NCI-H187 (cell line): ENCODE data around the gene PRXL2B.
"Not testable (repeated sequence)": the region's sequence is repeated elsewhere in the genome, so short reads cannot be mapped to it uniquely, and the experiment has no call there.

Experiments used
- DNase-seq, 2 experiments: peaks; one replicate each; lab custom pipeline; 2025; lab: John Stamatoyannopoulos, UW

The PRXL2B gene

GRCh38 chr1:2551544-2551943, 35.0 kb upstream of the PRXL2B start:
- DNase-seq = not testable (repeated sequence)

- no peak for DNase-seq
Observed at GRCh38 chr1:2552189-2552588, 34.4 kb upstream of the PRXL2B start.

DNA sequence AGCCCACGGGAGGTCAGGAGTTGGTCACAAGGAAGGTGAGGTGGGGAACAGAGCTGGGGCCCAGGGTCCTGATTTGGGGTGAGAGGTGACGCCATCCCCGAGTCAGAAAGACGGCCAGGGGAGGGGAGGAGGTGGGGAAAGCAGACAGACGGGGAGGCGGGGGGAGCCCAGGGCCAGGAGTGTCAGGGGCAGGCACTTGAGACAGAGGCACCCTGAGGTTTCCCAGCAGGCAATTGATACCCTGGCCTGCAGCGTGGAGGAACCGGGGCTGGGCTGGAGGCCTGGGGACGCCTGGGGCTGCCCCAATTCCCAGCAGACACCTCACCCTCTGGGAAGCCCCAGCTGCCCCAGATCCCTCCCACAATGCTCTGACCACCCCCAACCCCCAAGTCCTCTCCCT, 33.5 kb upstream of the PRXL2B start:
- DNase-seq = not testable (repeated sequence)

DNA sequence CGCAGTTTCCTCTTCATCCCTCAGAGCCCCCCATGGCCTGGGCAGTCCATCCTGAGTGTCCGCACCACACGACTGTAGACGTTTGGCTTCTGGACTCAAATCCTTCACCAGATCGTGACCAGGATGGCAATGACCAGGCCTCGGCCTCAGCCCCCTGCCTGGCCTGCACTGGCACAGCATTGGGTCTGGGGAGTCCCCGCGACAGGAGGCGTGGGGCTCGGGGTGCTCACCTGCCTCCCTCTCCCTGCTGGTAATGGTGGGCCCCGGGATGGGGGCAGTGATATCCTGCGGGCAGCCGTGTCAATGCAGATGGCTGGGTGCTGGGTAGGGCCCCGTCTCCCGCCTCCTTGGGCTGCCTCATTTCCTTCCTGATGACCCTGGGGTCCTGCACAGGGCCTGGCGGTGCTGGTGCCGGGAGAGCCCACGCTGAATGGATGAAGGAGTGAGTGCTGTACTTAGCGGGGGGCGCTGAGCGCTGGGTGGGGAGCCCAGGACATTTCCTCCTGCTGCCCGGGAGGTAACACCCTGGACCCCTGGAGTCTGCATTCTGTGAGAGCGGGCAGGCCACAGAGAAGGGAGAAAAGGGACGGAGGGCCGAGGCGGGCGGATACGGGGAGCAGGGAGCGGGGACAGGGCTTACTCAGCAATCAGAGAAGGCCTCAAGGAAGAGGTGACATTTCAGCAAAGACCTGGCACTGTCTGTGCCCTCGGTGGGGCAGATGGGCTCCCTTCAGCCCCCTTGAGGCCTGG, 32.5 kb upstream of the PRXL2B start:
- no peak for DNase-seq

DNA sequence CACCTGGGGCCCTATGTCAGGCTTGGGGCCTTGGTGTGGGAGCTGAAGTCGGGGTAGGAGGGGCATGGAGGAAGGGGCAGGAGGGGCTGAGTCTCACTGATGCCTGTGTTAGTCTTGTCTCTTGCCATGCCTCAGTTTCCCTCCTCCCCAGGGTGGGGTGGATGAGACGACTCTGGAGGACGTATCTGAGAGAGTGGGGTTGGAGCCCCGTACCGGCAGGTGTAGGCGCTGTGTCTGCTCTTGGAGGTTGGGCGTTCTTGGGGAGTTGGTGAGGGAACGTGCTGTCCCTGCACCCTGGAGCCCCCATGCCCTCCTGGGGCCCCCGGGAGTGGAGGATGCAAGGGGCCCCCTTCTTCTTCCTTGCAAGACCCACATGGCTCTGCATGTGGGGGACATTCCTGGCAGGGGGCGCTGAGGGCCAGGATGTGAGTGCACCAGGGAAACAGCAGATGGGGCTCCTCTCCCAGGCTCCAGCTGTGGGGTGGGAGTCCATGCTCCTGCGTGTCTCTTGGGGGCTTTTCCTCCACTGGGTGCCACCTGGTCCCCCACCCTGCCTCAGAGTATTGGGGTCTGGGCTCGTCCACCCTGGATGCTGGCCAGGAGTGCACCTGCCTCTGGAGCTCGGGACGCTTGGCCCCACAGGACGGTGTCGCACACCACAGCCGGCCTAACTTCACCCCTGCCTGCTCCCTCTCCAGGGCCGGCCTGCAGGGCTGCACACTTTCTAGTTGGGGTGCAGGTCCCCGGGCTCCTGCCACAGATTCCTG, 31.8 kb upstream of the PRXL2B start:
- DNase-seq = no peak

DNA sequence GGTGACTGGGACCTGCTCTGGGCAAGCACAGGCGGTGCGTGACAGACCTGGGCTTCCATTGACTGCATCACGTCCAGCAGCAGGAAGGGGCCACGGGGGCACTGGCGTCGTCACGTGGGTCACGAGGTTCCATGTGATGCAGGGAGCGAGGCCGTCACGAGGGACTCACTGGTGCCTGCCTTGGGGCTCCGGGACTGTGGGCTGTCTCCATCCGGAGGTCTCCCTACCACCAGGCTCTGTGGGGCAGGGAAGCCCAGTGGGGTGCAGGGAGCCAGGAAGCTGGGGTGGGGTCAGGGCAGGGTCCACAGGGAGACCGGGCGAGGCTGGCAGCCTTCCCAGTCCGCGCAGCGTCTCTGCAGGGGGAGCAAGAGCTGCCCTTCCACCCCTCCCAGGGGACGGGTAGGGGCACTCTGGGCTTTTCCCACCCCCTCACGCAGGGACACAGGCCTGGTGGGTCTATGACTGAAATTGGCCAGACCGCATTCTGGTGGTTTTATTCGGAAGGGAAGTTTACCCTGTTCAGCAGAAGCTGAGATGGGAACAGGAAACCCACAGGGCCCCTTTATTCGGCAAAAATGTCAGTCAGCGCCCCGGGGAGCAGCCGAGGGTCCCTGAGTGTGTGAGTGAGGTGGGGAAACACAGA, 30.8 kb upstream of the PRXL2B start:
- no peak for DNase-seq

GRCh38 chr1:2556277-2556677, 30.3 kb upstream of the PRXL2B start, which contains the start of gene TNFRSF14:
TSS of gene TNFRSF14 (plus strand) at chr1:2556371. CDS start at chr1:2556665, 294 bp downstream.
- no peak for DNase-seq

DNA sequence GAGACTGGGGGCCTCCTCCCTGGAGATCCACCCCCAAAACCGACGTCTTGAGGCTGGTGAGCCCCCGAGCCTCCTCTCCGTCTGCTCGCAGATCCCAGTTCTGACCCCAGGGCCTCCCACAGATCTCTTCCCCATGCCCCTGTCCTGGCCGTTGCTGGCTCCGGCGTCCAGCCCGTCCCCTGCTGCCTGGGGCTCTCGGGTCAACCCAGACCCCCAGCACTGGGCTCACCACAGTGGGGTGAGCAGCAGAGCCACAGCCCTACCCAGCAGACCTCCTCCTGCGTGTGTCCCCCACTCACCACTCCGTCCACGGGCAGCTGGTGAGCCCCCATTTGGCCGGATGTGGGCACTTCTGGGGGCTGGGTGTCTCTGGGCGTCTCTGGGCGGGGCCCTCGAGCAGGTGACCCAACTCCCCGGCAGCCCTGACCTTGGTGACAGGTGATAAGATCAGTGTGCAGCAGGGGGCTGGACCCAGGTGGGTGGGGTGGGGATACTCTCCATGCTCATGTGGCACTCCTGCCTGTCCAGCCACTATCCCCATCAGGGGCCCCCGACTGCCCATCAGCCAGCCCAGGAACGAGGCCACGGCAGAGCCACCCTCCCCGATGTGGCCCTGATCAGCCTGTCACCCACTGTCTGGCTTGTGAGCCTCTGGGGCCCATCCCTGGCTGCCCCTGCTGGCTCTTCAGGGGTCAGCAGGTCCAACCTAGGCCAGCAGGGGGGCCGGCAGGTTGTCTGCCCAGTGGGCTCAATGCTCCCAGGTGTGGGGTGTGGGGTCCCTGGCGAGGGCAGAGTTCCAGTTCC, 29.7 kb upstream of the PRXL2B start:
- no peak for DNase-seq

GRCh38 chr1:2557482-2558400, 28.8 kb upstream of the PRXL2B start:
- DNase-seq = no peak

- no peak for DNase-seq
Observed at GRCh38 chr1:2558420-2558819, 28.2 kb upstream of the PRXL2B start.

GRCh38 chr1:2558861-2559260, 27.7 kb upstream of the PRXL2B start:
- DNase-seq = no peak

- DNase-seq = no peak
Observed at GRCh38 chr1:2559509-2560298, 26.9 kb upstream of the PRXL2B start.

DNA sequence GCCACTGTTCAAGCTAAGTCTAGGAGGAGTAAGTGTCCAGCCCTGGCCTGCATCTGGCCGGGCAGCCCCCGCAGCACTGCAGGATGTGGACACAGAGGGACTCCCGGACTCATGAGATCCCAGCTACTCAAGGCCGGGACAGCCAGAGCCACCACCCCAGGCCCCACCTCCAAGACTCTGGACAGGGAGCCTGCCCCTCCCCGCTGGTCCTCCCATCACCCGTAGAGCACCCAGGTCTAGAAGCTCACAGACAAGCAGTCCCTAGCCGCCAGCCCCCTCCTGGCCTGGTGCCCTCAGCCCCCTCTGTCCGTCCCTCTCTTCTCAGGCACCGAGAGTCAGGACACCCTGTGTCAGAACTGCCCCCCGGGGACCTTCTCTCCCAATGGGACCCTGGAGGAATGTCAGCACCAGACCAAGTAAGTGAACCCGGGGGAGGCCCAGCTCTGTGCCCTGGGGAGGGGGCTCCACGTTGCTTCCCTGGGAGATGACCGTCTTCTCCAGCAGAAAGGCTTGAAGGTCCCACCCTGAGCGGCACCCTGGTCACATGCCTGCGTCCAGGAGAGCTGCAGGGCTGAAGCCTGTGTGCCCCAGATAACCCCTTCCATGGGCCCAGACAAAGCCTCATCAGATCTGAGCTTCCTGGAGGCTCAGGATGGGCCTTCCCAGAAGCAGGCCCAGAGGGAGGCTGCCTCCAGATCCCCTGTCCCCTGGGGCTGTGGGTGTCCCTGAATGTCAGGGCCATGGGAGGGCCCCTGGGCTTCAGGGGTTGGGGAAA, 26.1 kb upstream of the PRXL2B start:
- no peak for DNase-seq

- no peak for DNase-seq
Observed at GRCh38 chr1:2561446-2561845, 25.1 kb upstream of the PRXL2B start.

DNA sequence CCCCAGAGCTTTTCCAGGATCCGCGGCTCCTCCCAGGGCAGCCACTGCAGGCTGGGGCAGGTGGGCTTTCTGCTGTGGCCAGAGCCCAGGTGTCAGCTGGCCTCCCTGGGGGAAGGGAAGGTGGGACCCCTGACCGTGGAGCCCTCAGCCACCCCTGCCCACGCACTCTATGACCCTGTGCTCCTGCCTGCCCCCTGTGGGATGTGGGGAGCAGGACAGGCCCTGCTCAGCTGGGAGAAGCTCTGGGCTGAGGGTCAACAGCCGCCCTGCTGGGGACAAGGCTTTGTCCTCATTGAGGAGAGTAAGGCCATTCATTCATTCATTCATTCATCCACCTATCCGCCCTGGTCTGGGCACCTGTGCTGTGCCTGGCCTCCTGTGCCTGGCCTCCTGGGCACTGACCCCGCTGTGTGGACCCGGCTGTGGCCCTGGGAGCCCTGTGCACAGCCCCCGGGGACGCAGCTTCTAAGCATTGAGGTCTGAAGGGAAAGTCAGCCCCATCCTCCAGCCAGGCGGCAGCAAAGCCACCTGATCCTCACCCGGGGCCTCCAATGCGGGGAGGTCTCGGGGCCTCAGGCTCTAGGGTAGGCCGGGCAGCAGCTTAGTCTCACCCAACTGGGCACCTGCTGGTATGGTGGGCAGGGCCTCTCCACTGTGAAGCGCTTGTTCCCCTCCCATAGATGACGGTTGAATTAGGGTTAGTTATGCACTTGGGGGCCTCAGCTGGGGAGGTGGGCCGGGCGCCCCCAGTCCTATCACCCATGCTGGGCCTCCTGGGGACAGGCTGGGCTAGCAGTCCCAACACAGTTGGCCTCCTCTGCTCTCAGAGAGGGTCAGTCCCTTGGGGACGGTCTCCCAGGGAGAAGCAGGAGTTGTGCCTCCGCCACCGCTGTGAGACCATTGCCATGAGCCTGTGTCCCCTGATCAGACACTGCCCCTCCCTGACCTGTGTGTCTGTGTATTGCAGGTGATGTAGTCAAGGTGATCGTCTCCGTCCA, 24.4 kb upstream of the PRXL2B start:
- no peak for DNase-seq

DNA sequence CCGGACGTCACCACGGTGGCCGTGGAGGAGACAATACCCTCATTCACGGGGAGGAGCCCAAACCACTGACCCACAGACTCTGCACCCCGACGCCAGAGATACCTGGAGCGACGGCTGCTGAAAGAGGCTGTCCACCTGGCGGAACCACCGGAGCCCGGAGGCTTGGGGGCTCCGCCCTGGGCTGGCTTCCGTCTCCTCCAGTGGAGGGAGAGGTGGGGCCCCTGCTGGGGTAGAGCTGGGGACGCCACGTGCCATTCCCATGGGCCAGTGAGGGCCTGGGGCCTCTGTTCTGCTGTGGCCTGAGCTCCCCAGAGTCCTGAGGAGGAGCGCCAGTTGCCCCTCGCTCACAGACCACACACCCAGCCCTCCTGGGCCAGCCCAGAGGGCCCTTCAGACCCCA, 23.4 kb upstream of the PRXL2B start:
- no peak for DNase-seq

DNA sequence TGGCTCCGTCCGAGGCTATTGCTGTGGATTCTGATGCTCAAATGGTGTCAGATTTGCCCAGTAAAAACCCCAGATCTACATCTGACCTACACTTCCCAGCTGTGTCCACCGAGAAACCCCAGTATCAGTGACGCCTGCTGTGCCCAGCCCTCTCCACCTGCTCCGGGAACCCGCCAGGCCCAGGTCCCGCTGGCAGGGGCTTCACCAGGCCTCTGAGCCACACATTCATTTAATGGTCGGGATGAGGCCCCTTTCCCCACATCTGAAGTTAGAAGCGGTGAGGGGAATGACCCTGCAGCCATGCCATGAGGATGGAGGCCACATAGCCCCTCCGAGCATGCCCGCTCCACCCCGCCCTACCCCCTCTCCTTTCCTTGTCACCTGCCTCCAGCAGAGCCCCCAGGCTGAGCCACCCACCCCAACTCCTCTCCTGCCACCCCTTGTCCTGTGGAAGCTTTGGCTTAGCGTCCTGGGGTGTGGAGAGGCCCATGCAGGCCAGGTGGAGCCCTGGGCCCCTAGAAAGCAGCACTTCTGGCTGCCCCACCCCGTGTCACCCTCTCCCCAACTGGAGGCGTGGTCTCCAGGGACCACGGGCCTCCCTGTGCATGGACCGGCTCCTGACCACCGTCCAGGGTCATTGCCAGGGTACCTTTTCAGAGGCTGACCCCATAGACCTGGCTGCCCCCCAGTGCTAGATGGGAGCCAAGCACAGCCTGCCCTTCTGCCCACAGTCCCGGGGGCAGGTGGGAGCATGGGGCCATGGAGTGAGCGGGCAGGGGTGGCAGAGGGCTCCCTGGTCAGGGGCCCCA, 22.4 kb upstream of the PRXL2B start:
- DNase-seq = no peak
